ENCODE measurements around the gene SLX4IP.

Gene SLX4IP

DNA sequence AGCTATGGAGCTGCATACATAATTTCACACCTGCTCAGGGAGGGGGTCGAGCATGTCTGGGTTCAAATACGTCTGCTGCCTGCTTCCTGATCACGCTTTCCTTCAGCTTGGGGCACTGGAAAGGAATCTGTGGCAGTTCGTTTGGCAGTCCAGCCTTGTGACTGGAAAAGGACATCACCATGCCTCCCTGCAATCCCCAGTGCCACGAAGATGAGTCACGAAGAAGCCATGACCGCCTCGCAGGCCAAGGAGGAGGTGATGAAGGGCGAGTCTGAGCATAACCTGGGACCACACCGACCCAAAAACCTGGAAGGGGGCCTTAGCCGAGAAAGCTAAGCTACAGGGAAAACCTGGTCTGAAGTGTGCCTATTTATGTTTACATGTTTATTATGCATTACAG lies 225.6 kb downstream of the SLX4IP start:
- Histone ChIP-seq H3K27ac (replicated peaks) (no peak overlapping the region), H3K4me3 (replicated peaks; ENCODE audit: insufficient read depth, low read length) (no peak overlapping the region), H3K27me3 (ENCODE audit: insufficient read depth, poor library complexity, severe bottlenecking) (no peaks in the 10 kb centered on the region)
- DNase-seq (ENCODE audit: low read depth in 1 of 2, low spot score in 1 of 2) = no peak
- TF ChIP-seq, protein P1, sequence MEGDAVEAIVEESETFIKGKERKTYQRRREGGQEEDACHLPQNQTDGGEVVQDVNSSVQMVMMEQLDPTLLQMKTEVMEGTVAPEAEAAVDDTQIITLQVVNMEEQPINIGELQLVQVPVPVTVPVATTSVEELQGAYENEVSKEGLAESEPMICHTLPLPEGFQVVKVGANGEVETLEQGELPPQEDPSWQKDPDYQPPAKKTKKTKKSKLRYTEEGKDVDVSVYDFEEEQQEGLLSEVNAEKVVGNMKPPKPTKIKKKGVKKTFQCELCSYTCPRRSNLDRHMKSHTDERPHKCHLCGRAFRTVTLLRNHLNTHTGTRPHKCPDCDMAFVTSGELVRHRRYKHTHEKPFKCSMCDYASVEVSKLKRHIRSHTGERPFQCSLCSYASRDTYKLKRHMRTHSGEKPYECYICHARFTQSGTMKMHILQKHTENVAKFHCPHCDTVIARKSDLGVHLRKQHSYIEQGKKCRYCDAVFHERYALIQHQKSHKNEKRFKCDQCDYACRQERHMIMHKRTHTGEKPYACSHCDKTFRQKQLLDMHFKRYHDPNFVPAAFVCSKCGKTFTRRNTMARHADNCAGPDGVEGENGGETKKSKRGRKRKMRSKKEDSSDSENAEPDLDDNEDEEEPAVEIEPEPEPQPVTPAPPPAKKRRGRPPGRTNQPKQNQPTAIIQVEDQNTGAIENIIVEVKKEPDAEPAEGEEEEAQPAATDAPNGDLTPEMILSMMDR (IDR thresholded peaks at IDR 0.05; ENCODE audit: insufficient read depth, low read length) = no peak
- TF ChIP-seq SPI1 (IDR thresholded peaks at IDR 0.05; ENCODE audit: borderline replicate concordance, low read depth) (no peak), POLR2AphosphoS5 (IDR thresholded peaks at IDR 0.05; ENCODE audit: low read depth) (no peak), GABPA (IDR thresholded peaks at IDR 0.05; ENCODE audit: low read depth) (no peak)
- TF ChIP-seq, protein P2, sequence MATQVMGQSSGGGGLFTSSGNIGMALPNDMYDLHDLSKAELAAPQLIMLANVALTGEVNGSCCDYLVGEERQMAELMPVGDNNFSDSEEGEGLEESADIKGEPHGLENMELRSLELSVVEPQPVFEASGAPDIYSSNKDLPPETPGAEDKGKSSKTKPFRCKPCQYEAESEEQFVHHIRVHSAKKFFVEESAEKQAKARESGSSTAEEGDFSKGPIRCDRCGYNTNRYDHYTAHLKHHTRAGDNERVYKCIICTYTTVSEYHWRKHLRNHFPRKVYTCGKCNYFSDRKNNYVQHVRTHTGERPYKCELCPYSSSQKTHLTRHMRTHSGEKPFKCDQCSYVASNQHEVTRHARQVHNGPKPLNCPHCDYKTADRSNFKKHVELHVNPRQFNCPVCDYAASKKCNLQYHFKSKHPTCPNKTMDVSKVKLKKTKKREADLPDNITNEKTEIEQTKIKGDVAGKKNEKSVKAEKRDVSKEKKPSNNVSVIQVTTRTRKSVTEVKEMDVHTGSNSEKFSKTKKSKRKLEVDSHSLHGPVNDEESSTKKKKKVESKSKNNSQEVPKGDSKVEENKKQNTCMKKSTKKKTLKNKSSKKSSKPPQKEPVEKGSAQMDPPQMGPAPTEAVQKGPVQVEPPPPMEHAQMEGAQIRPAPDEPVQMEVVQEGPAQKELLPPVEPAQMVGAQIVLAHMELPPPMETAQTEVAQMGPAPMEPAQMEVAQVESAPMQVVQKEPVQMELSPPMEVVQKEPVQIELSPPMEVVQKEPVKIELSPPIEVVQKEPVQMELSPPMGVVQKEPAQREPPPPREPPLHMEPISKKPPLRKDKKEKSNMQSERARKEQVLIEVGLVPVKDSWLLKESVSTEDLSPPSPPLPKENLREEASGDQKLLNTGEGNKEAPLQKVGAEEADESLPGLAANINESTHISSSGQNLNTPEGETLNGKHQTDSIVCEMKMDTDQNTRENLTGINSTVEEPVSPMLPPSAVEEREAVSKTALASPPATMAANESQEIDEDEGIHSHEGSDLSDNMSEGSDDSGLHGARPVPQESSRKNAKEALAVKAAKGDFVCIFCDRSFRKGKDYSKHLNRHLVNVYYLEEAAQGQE (IDR thresholded peaks at IDR 0.05; ENCODE audit: insufficient replicate concordance, low read depth) = no peak

DNA sequence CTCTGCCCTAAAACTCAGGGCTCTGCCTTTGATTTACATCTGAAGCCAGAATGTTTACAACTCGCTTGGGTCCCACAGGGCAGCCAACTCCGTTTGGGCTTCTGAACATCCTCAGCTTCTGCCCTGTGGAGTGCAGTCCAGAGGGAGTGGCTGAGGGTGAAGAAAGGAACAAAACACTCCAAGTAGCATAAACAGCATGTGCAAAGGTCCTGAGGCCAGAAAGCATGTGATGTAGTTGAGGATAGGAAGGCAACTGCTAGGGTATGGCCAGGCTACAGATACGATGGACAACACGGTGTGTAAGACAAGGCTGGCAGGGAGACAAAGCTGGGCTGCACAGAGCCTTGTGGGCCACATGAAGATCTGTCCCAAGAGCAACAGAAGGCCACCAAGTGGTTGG lies 226.2 kb downstream of the SLX4IP start:
- DNase-seq (ENCODE audit: low read depth in 1 of 2, low spot score in 1 of 2) = no peak
- Histone ChIP-seq H3K27me3 (ENCODE audit: insufficient read depth, poor library complexity, severe bottlenecking) (no peaks in the 10 kb centered on the region), H3K4me3 (replicated peaks; ENCODE audit: insufficient read depth, low read length) (no peak overlapping the region), H3K27ac (replicated peaks) (no peak overlapping the region)
- TF ChIP-seq GABPA (IDR thresholded peaks at IDR 0.05; ENCODE audit: low read depth) (no peak), SPI1 (IDR thresholded peaks at IDR 0.05; ENCODE audit: borderline replicate concordance, low read depth) (no peak)

DNA sequence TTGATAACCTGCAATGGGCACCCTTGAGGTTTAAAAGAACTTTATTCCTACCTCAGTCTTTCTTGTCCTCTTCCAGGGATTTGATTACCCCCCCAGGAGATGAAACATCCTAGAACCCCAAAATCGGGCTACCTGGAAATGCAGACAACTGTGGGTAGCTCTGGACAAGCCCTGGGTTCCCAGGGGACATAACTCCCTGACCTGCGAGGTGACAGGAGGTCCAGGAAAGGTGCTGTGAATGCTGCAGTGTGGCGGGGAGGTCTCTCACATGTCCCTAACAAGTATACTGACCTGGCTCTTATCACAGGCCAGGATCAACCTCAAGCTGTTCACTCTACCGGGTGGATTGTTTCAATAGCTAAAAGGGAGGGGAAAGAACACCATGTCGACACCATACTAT lies 227.0 kb downstream of the SLX4IP start:
- TF ChIP-seq, protein P2 (IDR thresholded peaks at IDR 0.05; ENCODE audit: insufficient replicate concordance, low read depth) = no peak
- TF ChIP-seq, protein P1 (IDR thresholded peaks at IDR 0.05; ENCODE audit: insufficient read depth, low read length) = no peak
- TF ChIP-seq SPI1 (IDR thresholded peaks at IDR 0.05; ENCODE audit: borderline replicate concordance, low read depth) (no peak), POLR2AphosphoS5 (IDR thresholded peaks at IDR 0.05; ENCODE audit: low read depth) (no peak)
- no peak for DNase-seq (ENCODE audit: low read depth in 1 of 2, low spot score in 1 of 2)
- Histone ChIP-seq H3K4me3 (replicated peaks; ENCODE audit: insufficient read depth, low read length) (no peak overlapping the region), H3K27ac (replicated peaks) (no peak overlapping the region), H3K27me3 (ENCODE audit: insufficient read depth, poor library complexity, severe bottlenecking) (no peaks in the 10 kb centered on the region)

DNA sequence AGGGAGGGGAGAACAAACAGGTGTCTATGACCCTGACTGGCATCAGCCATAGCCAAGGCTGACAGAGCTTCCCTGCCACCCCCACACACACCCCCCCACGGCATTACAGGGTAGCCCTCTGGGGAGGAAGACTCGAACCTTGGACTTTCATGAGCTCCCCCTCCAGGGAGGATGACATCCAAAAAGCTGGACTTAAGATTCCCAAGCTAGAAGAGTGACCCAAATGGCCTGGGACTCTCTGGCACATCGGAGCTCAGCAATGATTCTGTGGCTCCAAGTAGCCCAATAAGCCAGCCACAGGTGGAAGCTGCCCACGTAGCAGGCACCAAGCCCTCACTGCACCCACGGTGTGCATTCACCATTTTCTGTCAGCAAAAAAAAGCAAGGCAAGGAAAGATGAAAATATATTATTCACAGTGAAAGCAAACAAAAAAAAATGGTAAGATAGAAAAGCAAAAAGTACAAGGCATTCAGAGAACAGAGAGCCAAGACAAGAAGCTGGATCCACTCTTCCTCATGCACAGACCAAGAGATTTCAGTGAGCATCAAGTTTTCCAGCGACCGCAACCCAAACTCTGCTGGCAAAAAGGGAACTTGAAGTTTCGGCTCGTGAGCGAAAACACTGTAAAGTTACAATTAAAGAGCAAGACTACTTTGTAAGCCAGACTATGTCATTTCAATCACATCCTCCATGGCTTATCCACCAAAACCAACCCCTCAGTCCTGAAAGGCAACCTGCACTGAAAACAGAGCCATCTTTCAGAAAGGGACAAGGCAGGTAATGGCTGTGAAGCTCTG lies 227.8 kb downstream of the SLX4IP start:
- no peak for TF ChIP-seq POLR2AphosphoS5 (IDR thresholded peaks at IDR 0.05; ENCODE audit: low read depth)
- TF ChIP-seq SPI1 (IDR thresholded peaks at IDR 0.05; ENCODE audit: borderline replicate concordance, low read depth) = no peak
- TF ChIP-seq, protein P2 (IDR thresholded peaks at IDR 0.05; ENCODE audit: insufficient replicate concordance, low read depth) = no peak
- TF ChIP-seq, protein P1 (IDR thresholded peaks at IDR 0.05; ENCODE audit: insufficient read depth, low read length) = no peak
- no peak for TF ChIP-seq GABPA (IDR thresholded peaks at IDR 0.05; ENCODE audit: low read depth)
- Histone ChIP-seq H3K27me3 (ENCODE audit: insufficient read depth, poor library complexity, severe bottlenecking) (no peaks in the 10 kb centered on the region), H3K4me3 (replicated peaks; ENCODE audit: insufficient read depth, low read length) (no peak overlapping the region), H3K27ac (replicated peaks) (no peak overlapping the region)
- peak in 1 of 2 experiments; percentile 74 for DNase-seq (ENCODE audit: low read depth in 1 of 2, low spot score in 1 of 2)
